Endothelial cell of umbilical vein (primary cell): ENCODE results near the gene GPR137C. TPM values are rescaled to one million over a fixed set of nuclear protein-coding genes. Genes with fewer than 3 reads are reported as not detected.

ENCODE experiments used
- BruUV-seq: library from RNA; stranded (reverse); fragments of 400-500 nt; replicated peaks from 2 replicates; lab custom pipeline; 2021; lab: Mats Ljungman, UMichigan
- CTCF ChIA-PET: fragments of 300-600, 350-600 bp; sonication (Branson Sonifier 250); formaldehyde crosslinking; loops from one replicate; lab custom pipeline; 2021; ENCODE audit warnings: antibody characterized with exemption, inconsistent platforms; lab: Charles Lee
- POLR2A ChIA-PET: fragments of 300-600, 350-600 bp; sonication (Branson Sonifier 250); formaldehyde crosslinking; loops from one replicate; lab custom pipeline; 2021; ENCODE audit warnings: antibody characterized with exemption, inconsistent platforms; lab: Charles Lee
- DNase-seq: peaks from one replicate; pipeline ENCODE4 v3.0.0-alpha.2; 2011; ENCODE audit warnings: low read depth, low spot score
- FAIRE-seq: peaks from 2 replicates; lab custom pipeline; 2011; peaks lifted over from hg19 to GRCh38; lab: Jason Lieb, UNC
- H2AFZ ChIP-seq: 2 replicates; pipeline ENCODE4 v1.6.0; 2012; ENCODE audit warnings: low read depth, low read length, control low read depth, inconsistent platforms
- H3K27ac ChIP-seq: 2 replicates; pipeline ENCODE4 v1.5.1; 2011; ENCODE audit warnings: low read depth, mild to moderate bottlenecking, control low read depth, low read length, moderate library complexity; ENCODE audit not compliant: insufficient read depth
- H3K27me3 ChIP-seq, 2 experiments: 2 replicates each; pipeline versions ENCODE4 v1.6.0 to v1.6.1; 2011; ENCODE audit warnings: low read length in 2 of 2, mixed read lengths in 1 of 2; ENCODE audit not compliant: control insufficient read depth in 2 of 2, insufficient read depth in 2 of 2
- H3K36me3 ChIP-seq, 2 experiments: 2 replicates in 1 of 2; 3 replicates in 1 of 2; pipeline ENCODE4 v1.5.1; 2011; ENCODE audit warnings: low read length in 2 of 2, mild to moderate bottlenecking in 1 of 2, moderate library complexity in 1 of 2; ENCODE audit not compliant: control insufficient read depth in 2 of 2, insufficient read depth in 2 of 2; ENCODE audit errors: extremely low read depth in 1 of 2
- H3K4me1 ChIP-seq: 3 replicates; pipeline ENCODE4 v1.5.1; 2011; ENCODE audit warnings: mild to moderate bottlenecking, low read length; ENCODE audit not compliant: control insufficient read depth, insufficient read depth; ENCODE audit errors: extremely low read depth
- H3K4me2 ChIP-seq: 2 replicates; pipeline ENCODE4 v1.6.1; 2011; ENCODE audit warnings: low read length, control low read depth, mixed read lengths; ENCODE audit not compliant: insufficient read depth
- H3K4me3 ChIP-seq, 3 experiments: fragments of 200-600 bp in 1 of 3; sonication (generic), shearing (Covaris generic) in 1 of 3; replicated peaks in 1 of 3; 2 replicates each; pipeline ENCODE4 v1.5.1; 2011 to 2016; ENCODE audit warnings: control low read depth in 3 of 3, low read length in 3 of 3, mild to moderate bottlenecking in 2 of 3, inconsistent platforms in 1 of 3, low read depth in 1 of 3, moderate library complexity in 1 of 3; ENCODE audit not compliant: insufficient read depth in 1 of 3
- H3K79me2 ChIP-seq: 2 replicates; pipeline ENCODE4 v1.6.0; 2012; ENCODE audit warnings: low read length, inconsistent platforms; ENCODE audit not compliant: control insufficient read depth, insufficient read depth
- H3K9ac ChIP-seq: replicated peaks from 2 replicates; pipeline ENCODE3; 2011; ENCODE audit warnings: low read length, control low read depth; ENCODE audit not compliant: insufficient read depth; ENCODE audit errors: extremely low read depth
- H3K9me1 ChIP-seq: replicated peaks from 3 replicates; pipeline ENCODE4 v1.6.0; 2011; ENCODE audit warnings: mild to moderate bottlenecking, low read length; ENCODE audit not compliant: control insufficient read depth, insufficient read depth; ENCODE audit errors: extremely low read depth
- H3K9me3 ChIP-seq: replicated peaks from 2 replicates; pipeline ENCODE4 v1.5.1; 2012; ENCODE audit warnings: low read length, inconsistent platforms; ENCODE audit not compliant: control insufficient read depth, insufficient read depth
- H4K20me1 ChIP-seq: replicated peaks from 2 replicates; pipeline ENCODE3; 2011; ENCODE audit warnings: mild to moderate bottlenecking, low read length; ENCODE audit not compliant: control insufficient read depth, insufficient read depth; ENCODE audit errors: extremely low read depth
- EZH2 ChIP-seq: IDR thresholded peaks from 2 replicates; pipeline ENCODE4 v1.6.1; 2012; ENCODE audit warnings: borderline replicate concordance, low read depth, mild to moderate bottlenecking, moderate library complexity, low read length, inconsistent platforms; ENCODE audit not compliant: severe bottlenecking
- FOS ChIP-seq: IDR thresholded peaks from 2 replicates; pipeline ENCODE4 v1.6.1; 2011; ENCODE audit warnings: mild to moderate bottlenecking, low read length, moderate library complexity, borderline replicate concordance; ENCODE audit not compliant: insufficient read depth
- GATA2 ChIP-seq: IDR thresholded peaks from 2 replicates; pipeline ENCODE4 v1.7.0; 2011; ENCODE audit warnings: low read depth, mild to moderate bottlenecking, moderate library complexity, mixed read lengths, low read length; ENCODE audit not compliant: insufficient read length, insufficient read depth
- JUN ChIP-seq: IDR thresholded peaks from 2 replicates; pipeline ENCODE4 v1.6.1; 2011; ENCODE audit warnings: borderline replicate concordance, low read depth; ENCODE audit not compliant: insufficient read length, insufficient read depth
- MAX ChIP-seq: IDR thresholded peaks from 2 replicates; pipeline ENCODE4 v1.6.1; 2011; ENCODE audit not compliant: insufficient read depth, insufficient read length
- MYC ChIP-seq: IDR thresholded peaks from one replicate; pipeline ENCODE4 v1.6.1; 2011; ENCODE audit warnings: mild to moderate bottlenecking, low read depth, low read length
- POLR2A ChIP-seq: IDR thresholded peaks from 2 replicates; pipeline ENCODE4 v1.6.1; 2012; ENCODE audit warnings: low read depth, mild to moderate bottlenecking, control low read depth, low read length
- POLR2AphosphoS5 ChIP-seq: IDR thresholded peaks from 2 replicates; pipeline ENCODE4 v1.6.1; 2012; ENCODE audit warnings: low read depth, mild to moderate bottlenecking, control low read depth, low read length, moderate library complexity; ENCODE audit not compliant: insufficient read depth
- dilution Hi-C: fragments of 300-500 bp; cut with MboI; formaldehyde crosslinking; loops from one replicate; pipeline ENCODE4 v1.15.0; 2019; ENCODE audit warnings: low sequenced_read_pairs; ENCODE audit not compliant: extremely low pct_ligation_motif_present
- intact Hi-C: fragments of 100-400 bp; cut with micrococcal nuclease; formaldehyde crosslinking; loops from one replicate; pipeline ENCODE4 v1.10.0; 2022
- polyA plus RNA-seq, 4 experiments: library from polyadenylated mRNA; depleted of rRNA in 3 of 4; stranded (reverse) in 3 of 4; unstranded in 1 of 4; fragments of >200 nt; gene quantifications; 2 replicates each; pipeline versions ENCODE4 v1.2.1 to v1.2.3, GENCODE V29; 2011 to 2012; ENCODE audit warnings: missing spikeins in 1 of 4
- total RNA-seq: library from RNA; stranded (reverse); gene quantifications from 2 replicates; pipeline ENCODE4 v1.2.3, GENCODE V29; 2021
- TF ChIP-seq, protein P1 (sequence below), 2 donors: IDR thresholded peaks; 1 replicate in 1 of 2; 2 replicates in 1 of 2; pipeline ENCODE4 v1.5.1; 2011; ENCODE audit warnings: low read length in 2 of 2, mild to moderate bottlenecking in 2 of 2, moderate library complexity in 2 of 2, control low read depth in 1 of 2, inconsistent platforms in 1 of 2, low read depth in 1 of 2; ENCODE audit not compliant: insufficient read depth in 1 of 2; ENCODE audit errors: extremely low read depth in 1 of 2

The GPR137C gene
- total and polyA plus RNA-seq, 2 donors (not counting 3 experiments of a cell fraction or from before 2014, with no cell fraction given): 1.5 to 5.7 TPM

DNA sequence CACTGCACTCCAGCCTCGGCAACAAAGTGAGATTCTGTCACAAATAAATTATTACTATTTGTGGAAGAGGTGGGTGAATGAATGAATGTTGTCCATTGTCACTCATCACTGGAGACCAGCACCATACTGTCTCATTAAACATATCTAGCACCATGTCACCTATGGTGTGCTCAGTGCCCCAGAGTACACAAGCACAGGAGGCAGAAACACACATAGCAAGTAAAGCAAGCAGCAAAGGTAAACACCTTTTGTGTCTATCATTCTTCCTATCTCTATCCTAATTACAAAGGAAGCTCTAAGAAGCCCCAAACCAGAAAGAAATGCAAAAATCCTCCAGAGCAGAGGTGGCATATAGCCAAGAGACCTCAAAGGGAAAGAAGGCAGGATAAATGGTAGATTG, 133.5 kb downstream of the GPR137C start:
- H3K9me3 ChIP-seq: no peaks in the 10 kb centered on the region
- H3K4me1 ChIP-seq: no peaks in the 10 kb centered on the region
- peaks cover 69% of the 10 kb centered on the region for H3K79me2 ChIP-seq
- no peaks in the 10 kb centered on the region for H3K9me1 ChIP-seq
- intact Hi-C loops (no loop called here), dilution Hi-C loops (no loop called here)
- H3K36me3 ChIP-seq: no peaks in the 10 kb centered on the region
- no peaks in the 10 kb centered on the region for H3K27me3 ChIP-seq
- H3K4me2 ChIP-seq: no peak overlapping the region
- no peak overlapping the region for H2AFZ ChIP-seq
- no peak overlapping the region for H3K27ac ChIP-seq
- H3K9ac ChIP-seq: no peak overlapping the region
- FAIRE-seq (no peak), DNase-seq (no peak)
- BruUV-seq: no TSS peak
- ChIA-PET POLR2A (no interaction called here), CTCF (interaction anchor here (1.6 kb wide), 1 partner anchor 9 kb away, joined by 6 read pairs; the partner anchor contains the start of gene ERO1A)
- no peak overlapping the region for H3K4me3 ChIP-seq
- H4K20me1 ChIP-seq: peaks cover 8% of the 10 kb centered on the region
- TF ChIP-seq JUN (no peak), EZH2 (no peak), FOS (no peak), GATA2 (no peak), POLR2A (no peak), MYC (no peak), MAX (no peak), POLR2AphosphoS5 (no peak)
- TF ChIP-seq, protein P1, sequence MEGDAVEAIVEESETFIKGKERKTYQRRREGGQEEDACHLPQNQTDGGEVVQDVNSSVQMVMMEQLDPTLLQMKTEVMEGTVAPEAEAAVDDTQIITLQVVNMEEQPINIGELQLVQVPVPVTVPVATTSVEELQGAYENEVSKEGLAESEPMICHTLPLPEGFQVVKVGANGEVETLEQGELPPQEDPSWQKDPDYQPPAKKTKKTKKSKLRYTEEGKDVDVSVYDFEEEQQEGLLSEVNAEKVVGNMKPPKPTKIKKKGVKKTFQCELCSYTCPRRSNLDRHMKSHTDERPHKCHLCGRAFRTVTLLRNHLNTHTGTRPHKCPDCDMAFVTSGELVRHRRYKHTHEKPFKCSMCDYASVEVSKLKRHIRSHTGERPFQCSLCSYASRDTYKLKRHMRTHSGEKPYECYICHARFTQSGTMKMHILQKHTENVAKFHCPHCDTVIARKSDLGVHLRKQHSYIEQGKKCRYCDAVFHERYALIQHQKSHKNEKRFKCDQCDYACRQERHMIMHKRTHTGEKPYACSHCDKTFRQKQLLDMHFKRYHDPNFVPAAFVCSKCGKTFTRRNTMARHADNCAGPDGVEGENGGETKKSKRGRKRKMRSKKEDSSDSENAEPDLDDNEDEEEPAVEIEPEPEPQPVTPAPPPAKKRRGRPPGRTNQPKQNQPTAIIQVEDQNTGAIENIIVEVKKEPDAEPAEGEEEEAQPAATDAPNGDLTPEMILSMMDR (IDR thresholded peaks at IDR 0.05; ENCODE audit: extremely low read depth in 1 of 2, insufficient read depth in 1 of 2, low read depth in 1 of 2, low read length in 2 of 2): no peak

Other genes starting within 250 kb of the GPR137C start
- gene PTGER2, start 238.5 kb upstream of the GPR137C start, total RNA-seq: not detected in 2 replicates
- gene PTGER2, start 238.5 kb upstream of the GPR137C start, polyA plus RNA-seq: not detected in 2 replicates
- gene TXNDC16, start 331 bp upstream of the GPR137C start, total RNA-seq: 4.5 and 4.8 TPM in 2 replicates
- gene TXNDC16, start 331 bp upstream of the GPR137C start, polyA plus RNA-seq: 2.1 and 2.3 TPM in 2 replicates
- 71.4 and 76.8 TPM in 2 replicates for gene ERO1A, start 142.7 kb downstream of the GPR137C start, total RNA-seq
- 17.0 and 20.7 TPM in 2 replicates for gene ERO1A, start 142.7 kb downstream of the GPR137C start, polyA plus RNA-seq
- 92.1 and 103 TPM in 2 replicates for gene PSMC6, start 154.4 kb downstream of the GPR137C start, total RNA-seq
- gene PSMC6, start 154.4 kb downstream of the GPR137C start, polyA plus RNA-seq: 25.9 and 44.0 TPM in 2 replicates
- 21.0 and 21.3 TPM in 2 replicates for gene STYX, start 177.3 kb downstream of the GPR137C start, total RNA-seq
- 5.3 and 6.2 TPM in 2 replicates for gene STYX, start 177.3 kb downstream of the GPR137C start, polyA plus RNA-seq
- 38.2 and 38.9 TPM in 2 replicates for gene GNPNAT1, start 238.8 kb downstream of the GPR137C start, total RNA-seq
- gene GNPNAT1, start 238.8 kb downstream of the GPR137C start, polyA plus RNA-seq: 15.9 and 18.7 TPM in 2 replicates